ENCODE results near the gene CHPF. TPM values are rescaled to one million over a fixed set of nuclear protein-coding genes. Genes with fewer than 3 reads are reported as not detected.
A peak's percentile ranks its signal among the peaks of the same experiment; 100 is the strongest.

Gene CHPF
- total RNA-seq, 1 donor from 2014 or later, result 93.1 TPM

- DNase-seq (peak; percentile 42), ATAC-seq (peak; percentile 13)
- intact Hi-C loops (cut with micrococcal nuclease), result loop anchor here (10.0 kb wide), 1 partner anchor 118 kb away; no protein-coding TSS in a partner anchor
These were observed 21.2 kb downstream of the CHPF start for GRCh38 chr2:219522111-219523030.

GRCh38 chr2:219521066-219521880 is 22.3 kb downstream of the CHPF start:
- peak; percentile 71 for ATAC-seq
- peak; percentile 64 for DNase-seq
- intact Hi-C loops (cut with micrococcal nuclease), result loop anchor here (10.0 kb wide), 1 partner anchor 116 kb away; no protein-coding TSS in a partner anchor

GRCh38 chr2:219520079-219520478 is 23.5 kb downstream of the CHPF start:
- ATAC-seq, result peak; percentile 15
- no peak for DNase-seq
- intact Hi-C loops (cut with micrococcal nuclease), result loop anchor here (10.0 kb wide), 1 partner anchor 115 kb away; no protein-coding TSS in a partner anchor

- no peak for DNase-seq
These were observed 24.1 kb downstream of the CHPF start for GRCh38 chr2:219519526-219519916.

GRCh38 chr2:219517954-219518778 is 25.4 kb downstream of the CHPF start:
- DNase-seq, result no peak
- no peak for ATAC-seq
- intact Hi-C loops (cut with micrococcal nuclease), result no loop called here

More at GRCh38 chr2:219519526-219519916, 24.1 kb downstream of the CHPF start:
- ATAC-seq, result no peak
- intact Hi-C loops (cut with micrococcal nuclease), result no loop called here

- no peak for ATAC-seq
- no peak for DNase-seq
- intact Hi-C loops (cut with micrococcal nuclease), result no loop called here
These were observed 26.7 kb downstream of the CHPF start for GRCh38 chr2:219516888-219517287.

- no peak for DNase-seq
- ATAC-seq, result no peak
- intact Hi-C loops (cut with micrococcal nuclease), result no loop called here
These were observed 27.6 kb downstream of the CHPF start for GRCh38 chr2:219515874-219516629.

GRCh38 chr2:219514836-219515235 is 28.8 kb downstream of the CHPF start:
- no peak for DNase-seq
- intact Hi-C loops (cut with micrococcal nuclease), result no loop called here
- no peak for ATAC-seq

GRCh38 chr2:219514196-219514761 is 29.3 kb downstream of the CHPF start, which contains the start of gene ASIC4:
ASIC4 (plus strand) TSS chr2:219514482; CDS start chr2:219514725, 243 bp downstream.
- intact Hi-C loops (cut with micrococcal nuclease), result no loop called here
- DNase-seq (no peak), ATAC-seq (peak; percentile 32)

GRCh38 chr2:219513787-219514186 is 29.8 kb downstream of the CHPF start:
- DNase-seq (no peak), ATAC-seq (no peak)
- intact Hi-C loops (cut with micrococcal nuclease), result no loop called here

GRCh38 chr2:219512524-219513216 is 30.9 kb downstream of the CHPF start:
- intact Hi-C loops (cut with micrococcal nuclease), result no loop called here
- no peak for ATAC-seq

GRCh38 chr2:219511547-219512325 is 31.9 kb downstream of the CHPF start:
- intact Hi-C loops (cut with micrococcal nuclease), result no loop called here
- DNase-seq (no peak), ATAC-seq (no peak)

More at GRCh38 chr2:219512524-219513216, 30.9 kb downstream of the CHPF start:
- no peak for DNase-seq

GRCh38 chr2:219510512-219511135 is 33.0 kb downstream of the CHPF start:
- ATAC-seq (no peak), DNase-seq (no peak)
- intact Hi-C loops (cut with micrococcal nuclease), result no loop called here

GRCh38 chr2:219509780-219510511 is 33.7 kb downstream of the CHPF start:
- peak; percentile 65 for DNase-seq

GRCh38 chr2:219508971-219509779 is 34.4 kb downstream of the CHPF start:
- intact Hi-C loops (cut with micrococcal nuclease), result no loop called here
- no peak for DNase-seq

More at GRCh38 chr2:219509780-219510511, 33.7 kb downstream of the CHPF start:
- ATAC-seq, result peak; percentile 77
- intact Hi-C loops (cut with micrococcal nuclease), result no loop called here

More at GRCh38 chr2:219508971-219509779, 34.4 kb downstream of the CHPF start:
- ATAC-seq, result peak; percentile 14
